SKM-1 treated with dmso at 0.1 percent for 144 hours (cell line): Measurements from ENCODE around the gene APOC1.
"Not testable (repeated sequence)": the region's sequence is repeated elsewhere in the genome, so short reads cannot be mapped to it uniquely, and the experiment has no call there.

Experiments used
- DNase-seq: peaks from one replicate; lab custom pipeline; 2025; ENCODE audit not compliant: unreplicated experiment; lab: John Stamatoyannopoulos, UW

The APOC1 gene

DNA sequence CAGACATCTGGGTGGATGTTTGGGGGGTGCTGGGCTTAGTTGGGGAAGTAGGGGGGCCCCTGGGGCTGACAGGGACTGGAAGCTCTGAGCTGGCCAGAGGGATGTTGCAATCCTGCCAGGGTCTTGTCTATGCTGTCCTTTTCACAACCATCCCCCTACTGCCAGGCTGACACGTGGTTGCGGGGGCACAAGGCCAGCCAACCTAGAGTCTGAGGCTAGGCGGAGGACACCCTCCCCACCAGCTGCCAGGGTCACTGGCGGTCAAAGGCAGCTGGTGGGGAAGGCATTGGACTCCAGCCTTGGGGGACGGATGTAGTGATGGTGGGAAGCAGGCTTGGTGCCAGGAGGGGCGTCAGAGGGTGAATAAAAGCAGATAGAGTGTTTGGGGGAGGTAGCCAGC, 1.6 kb upstream of the APOC1 start:
- no peak for DNase-seq

DNA sequence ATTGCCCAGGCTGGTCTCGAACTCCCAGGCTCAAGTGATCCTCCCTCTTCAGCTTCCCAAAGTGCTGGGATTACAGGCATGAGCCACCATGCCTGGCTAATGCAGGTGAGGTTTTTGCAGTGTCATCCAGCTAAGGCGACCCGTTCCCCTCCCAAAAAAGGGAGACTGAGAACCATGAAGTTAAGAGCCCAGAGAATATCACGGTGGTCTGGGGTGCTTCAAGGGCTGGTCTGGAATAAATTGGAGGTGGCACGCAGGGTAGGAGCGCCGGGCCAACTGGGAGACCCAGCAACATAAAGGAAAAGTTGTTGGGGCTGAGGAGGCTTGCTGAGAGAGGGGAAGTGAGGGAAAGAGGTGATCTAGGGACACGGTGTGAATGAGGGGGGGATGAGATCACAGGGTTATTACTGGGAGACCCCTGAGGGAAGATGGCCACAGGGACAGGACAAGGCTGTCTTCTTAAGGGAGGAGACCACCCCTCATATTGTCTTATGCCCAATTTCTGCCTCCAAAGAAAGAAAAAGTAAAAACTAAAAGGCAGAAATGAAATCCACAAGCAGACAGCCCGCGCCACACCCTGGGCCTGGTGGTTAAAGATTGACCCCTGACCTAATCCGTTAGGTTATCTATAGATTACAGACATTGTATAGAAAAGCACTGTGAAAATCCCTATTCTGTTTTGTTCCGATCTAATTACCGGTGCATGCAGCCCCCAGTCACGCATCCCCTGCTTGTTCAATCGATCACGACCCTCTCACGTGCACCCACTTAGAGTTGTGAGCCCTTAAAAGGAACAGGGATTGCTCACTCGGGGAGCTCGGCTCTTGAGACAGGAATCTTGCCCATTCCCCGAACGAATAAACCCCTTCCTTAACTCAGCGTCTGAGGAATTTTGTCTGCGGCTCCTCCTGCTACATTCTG, 636 bp upstream of the APOC1 start:
- not testable (repeated sequence) for DNase-seq

DNA sequence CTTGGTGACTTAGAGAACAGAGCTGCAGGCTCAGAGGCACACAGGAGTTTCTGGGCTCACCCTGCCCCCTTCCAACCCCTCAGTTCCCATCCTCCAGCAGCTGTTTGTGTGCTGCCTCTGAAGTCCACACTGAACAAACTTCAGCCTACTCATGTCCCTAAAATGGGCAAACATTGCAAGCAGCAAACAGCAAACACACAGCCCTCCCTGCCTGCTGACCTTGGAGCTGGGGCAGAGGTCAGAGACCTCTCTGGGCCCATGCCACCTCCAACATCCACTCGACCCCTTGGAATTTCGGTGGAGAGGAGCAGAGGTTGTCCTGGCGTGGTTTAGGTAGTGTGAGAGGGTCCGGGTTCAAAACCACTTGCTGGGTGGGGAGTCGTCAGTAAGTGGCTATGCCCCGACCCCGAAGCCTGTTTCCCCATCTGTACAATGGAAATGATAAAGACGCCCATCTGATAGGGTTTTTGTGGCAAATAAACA, 9.9 kb downstream of the APOC1 start:
- DNase-seq, result no peak

DNA sequence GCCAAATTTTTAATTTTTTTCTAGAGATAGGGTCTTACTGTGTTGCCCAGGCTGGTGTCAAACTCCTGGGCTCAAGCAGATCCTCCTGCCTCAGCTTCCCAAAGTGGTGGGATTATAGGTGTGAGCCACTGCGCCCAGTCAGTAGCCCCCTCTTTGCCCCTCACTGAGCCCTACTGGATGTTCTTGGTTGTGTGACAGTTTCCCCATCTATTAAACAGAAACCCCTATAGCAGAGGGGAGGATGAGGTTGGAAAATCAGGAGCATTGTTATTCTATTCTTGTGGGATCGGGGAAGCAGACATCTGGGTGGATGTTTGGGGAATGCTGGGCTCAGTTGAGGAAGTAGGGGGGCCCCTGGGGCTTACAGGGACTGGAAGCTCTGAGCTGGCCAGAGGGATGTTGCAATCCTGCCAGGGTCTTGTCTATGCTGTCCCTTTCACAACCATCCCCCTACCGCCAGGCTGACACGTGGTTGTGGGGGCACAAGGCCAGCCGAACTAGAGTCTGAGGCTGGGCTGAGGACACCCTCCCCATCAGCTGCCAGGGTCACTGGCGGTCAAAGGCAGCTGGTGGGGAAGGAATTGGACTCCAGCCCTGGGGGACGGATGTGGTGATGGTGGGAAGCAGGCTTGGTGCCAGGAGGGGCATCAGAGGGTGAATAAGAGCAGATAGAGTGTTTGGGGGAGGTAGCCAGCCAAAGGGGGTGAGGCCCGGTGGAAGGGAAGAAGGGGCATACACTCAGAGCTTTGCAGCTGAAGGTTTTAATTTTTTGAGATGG, 10.9 kb downstream of the APOC1 start:
- DNase-seq, result peak; percentile 54

DNA sequence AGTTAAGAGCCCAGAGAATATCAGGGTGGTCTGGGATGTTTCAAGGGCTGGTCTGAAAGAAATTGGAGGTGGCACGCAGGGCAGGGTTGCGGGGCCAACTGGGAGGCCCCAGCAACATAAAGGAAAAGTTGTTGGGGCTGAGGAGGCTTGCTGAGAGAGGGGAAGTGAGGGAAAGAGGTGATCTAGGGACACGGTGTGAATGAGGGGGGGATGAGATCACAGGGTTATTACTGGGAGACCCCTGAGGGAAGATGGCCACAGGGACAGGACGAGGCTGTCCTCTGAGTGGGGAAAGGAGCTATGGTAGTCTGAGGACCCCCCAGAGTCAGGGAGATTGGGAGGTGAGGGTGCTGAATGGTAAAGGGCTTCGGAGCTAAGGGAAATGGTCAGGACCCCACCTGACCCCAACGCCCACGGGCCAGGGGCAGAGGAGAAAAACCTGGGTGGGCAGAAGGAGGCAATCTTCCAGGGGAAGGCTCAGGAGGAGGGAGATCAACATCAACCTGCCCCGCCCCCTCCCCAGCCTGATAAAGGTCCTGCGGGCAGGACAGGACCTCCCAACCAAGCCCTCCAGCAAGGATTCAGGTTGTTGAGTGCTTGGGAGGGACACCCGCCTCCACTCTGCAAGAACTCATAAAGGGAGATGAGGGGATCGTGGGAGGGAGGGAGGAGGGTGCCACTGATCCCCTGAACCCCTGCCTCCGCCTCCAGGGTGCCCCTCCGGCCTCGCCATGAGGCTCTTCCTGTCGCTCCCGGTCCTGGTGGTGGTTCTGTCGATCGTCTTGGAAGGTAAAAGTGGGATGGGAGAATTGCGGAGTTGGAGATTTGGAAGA, 12.1 kb downstream of the APOC1 start:
- DNase-seq, result not testable (repeated sequence)

DNA sequence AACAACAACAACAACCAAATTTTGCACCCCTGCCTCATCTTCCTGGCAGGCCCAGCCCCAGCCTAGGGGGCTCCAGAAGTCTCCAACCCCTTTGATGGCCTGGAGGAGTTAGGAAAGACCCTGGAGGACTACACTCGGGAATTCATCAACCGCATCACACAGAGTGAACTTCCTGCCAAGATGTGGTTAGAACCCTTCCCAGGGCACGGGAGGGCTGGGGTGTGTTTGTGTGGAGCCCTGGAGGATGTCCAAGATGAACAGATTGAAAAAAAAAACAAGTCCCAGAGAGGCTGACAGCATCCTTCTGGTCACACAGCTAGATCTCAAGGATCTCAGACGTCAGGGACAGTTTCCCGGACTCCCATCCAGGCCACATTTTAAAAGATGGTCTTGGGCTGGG, 13.3 kb downstream of the APOC1 start:
- DNase-seq, result no peak

DNA sequence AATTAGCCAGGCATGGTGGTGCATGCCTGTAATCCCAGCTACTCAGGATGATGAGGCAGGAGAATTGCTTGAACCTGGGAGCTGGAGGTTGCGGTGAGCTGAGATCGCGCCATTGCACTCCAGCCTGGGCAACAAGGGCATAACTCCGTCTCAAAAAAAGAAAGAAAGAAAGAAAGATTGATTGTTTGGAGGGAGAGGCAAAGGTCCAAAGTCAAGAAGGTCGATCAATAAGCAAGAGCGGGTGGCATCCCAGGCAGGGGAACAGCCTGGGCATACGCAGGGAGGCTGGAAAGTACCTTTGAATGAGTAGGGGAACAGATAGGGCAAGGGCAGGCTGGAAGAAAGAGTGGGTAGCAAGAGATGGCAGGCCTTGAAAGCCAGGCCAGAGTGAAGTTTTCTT, 15.7 kb downstream of the APOC1 start:
- DNase-seq, result no peak

DNA sequence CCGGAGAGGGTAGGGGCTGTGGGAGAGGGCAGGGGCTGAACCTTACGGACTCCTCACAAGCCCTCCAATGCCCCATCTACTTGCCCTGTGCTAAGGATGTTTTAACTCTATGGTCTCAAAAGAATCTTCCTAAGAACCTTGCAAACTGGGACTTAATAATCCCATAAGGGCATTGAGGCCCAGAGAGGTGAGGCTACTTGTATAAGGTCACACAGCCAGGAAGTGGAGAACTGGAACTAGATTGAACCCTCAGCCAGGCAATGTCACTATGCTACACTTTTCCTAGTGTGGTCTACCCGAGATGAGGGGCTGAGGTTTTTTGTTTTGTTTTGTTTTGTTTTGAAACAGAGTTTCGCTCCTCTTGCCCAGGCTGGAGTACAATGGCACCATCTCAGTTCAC, 17.1 kb downstream of the APOC1 start:
- DNase-seq, result no peak

DNA sequence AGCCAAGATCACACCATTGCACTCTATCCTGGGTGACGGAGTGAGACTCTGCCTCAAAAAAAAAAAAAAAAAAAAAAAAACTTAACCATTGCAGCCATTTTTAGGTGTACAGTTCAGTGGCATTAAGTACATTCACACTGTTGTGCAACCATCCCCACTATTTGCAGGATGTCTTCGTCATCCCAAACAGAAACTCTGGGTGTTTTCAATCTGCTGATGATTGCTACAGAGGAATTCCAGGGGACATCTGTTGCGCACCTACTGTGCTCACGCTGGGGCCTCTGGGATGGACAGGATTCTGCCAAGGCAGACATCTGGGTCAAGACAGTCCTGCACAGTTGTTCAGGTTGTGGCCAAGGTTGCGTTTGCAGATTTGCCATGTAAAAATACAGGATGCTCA, 25.3 kb downstream of the APOC1 start:
- no peak for DNase-seq

DNA sequence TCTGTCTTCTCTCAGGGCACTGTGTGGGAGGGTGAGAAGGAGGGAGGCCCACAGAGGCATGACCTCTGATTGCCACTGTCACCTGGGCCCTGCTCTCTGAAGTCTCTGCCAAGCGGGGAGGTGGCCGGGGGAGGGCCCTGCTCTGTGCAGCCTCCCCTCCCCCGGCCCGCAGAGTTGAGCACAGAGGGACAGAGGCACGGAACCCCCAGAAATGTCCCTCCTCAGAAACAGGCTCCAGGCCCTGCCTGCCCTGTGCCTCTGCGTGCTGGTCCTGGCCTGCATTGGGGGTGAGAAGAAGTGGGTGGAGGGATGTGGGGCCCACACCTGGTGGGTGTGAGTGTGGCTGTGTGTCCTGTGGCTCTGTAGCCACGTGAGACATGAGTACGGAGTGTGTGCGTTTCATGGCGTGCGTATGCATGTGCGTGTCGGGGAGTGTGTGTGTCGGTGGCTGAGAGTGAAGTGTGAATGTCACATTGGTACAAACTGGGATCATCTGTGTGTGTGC, 27.7 kb downstream of the APOC1 start, which contains the start of gene APOC4:
Gene APOC4, plus strand, starts transcription at position 171 of the 505 bp plus-strand sequence. Its CDS starts 41 bp downstream, at position 212.
- DNase-seq, result no peak

DNA sequence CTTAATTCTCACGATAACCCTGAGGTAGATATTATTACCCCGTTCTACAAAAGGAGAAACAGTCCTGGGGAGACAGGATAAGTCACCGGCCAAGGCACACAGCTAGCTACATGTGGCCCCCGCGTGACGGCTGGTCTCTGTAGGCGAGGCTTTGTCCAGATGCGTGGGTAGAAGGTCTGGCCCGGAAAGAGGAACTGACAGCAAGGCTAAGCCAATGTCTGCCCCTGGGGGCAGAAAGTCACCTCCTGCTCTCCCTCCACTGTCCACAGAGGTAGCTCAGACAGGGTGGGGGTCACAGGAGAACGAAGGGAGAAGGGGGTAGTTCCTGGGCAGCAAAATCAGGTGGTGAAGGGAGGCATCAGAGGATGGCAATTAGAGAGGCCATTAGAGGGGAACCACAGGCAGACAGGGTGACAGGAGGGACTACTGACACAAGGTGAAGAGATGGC, 29.4 kb downstream of the APOC1 start:
- peak; percentile 34 for DNase-seq

DNA sequence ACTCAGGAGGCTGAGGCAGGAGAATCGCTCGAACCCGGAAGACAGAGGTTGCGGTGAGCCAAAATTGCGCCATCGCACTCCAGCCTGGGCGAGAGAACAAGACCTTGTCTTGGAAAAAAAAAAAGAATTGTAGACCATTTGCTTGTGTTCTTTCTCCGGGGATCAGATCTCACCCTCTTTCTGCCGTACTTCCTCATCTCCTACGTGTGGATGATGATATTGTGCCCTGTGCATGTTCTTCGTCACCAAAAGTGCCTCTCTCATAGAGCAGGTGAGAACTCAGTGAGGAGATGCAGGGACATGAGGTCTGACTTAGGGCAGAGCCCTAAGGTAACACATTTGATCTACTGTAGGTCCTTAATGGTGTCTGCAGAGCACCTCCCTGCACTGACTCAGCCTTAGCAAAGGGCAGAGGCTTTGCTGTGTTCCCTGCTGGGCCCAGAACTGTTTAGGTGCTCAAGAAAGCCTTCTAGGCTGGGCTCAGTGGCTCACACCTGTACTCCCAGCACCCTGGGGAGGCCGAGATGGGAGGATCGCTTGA, 32.7 kb downstream of the APOC1 start:
- no peak for DNase-seq

DNA sequence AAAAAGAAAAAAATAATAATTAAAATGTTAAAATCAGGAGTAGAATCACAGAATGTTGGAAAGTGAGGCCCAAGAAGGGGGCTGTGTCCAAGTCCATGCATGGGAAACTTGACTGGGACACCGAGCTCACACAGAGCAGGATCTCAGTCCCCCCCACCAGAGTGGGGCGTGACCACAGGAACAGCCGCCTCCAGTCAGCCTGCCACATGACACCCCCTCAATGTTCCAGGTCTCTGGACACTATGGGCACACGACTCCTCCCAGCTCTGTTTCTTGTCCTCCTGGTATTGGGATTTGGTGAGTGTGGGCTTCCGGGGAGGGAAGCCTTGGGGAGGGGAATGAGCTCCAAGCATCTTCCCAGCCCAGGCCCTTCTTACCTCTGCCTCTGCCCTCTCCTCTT, 33.8 kb downstream of the APOC1 start:
- no peak for DNase-seq

DNA sequence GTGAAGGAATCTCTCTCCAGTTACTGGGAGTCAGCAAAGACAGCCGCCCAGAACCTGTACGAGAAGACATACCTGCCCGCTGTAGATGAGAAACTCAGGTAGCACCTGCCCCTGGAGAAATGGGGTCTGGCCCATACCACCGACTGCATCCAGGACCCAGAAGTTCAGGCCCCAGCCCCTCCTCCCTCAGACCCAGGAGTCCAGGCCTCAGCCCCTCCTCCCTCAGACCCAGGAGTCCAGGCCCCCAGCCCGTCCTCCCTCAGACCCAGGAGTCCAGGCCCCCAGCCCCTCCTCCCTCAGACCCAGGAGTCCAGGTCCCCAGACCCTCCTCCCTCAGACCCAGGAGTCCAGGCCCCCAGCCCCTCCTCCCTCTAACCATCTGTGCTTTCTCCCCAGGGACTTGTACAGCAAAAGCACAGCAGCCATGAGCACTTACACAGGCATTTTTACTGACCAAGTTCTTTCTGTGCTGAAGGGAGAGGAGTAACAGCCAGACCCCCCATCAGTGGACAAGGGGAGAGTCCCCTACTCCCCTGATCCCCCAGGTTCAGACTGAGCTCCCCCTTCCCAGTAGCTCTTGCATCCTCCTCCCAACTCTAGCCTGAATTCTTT, 34.5 kb downstream of the APOC1 start:
- no peak for DNase-seq

DNA sequence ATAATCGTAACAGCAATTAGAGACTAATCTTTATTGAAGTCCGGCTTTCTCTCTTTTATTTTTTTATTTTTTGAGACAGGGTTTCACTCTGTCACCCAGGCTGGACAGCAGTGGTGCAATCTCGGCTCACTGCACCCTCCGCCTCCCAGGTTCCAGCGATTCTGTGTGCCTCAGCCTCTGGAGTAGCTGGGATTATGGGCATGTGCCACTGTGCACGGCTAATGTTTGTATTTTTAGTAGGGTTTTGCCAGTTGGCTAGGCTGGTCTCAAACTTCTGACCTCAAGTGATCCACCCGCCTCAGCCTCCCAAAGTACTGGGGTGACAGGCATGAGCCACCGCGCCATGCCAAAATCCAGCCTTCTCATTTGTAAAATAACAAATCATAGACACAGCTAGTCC, 35.1 kb downstream of the APOC1 start:
- DNase-seq, result no peak

DNA sequence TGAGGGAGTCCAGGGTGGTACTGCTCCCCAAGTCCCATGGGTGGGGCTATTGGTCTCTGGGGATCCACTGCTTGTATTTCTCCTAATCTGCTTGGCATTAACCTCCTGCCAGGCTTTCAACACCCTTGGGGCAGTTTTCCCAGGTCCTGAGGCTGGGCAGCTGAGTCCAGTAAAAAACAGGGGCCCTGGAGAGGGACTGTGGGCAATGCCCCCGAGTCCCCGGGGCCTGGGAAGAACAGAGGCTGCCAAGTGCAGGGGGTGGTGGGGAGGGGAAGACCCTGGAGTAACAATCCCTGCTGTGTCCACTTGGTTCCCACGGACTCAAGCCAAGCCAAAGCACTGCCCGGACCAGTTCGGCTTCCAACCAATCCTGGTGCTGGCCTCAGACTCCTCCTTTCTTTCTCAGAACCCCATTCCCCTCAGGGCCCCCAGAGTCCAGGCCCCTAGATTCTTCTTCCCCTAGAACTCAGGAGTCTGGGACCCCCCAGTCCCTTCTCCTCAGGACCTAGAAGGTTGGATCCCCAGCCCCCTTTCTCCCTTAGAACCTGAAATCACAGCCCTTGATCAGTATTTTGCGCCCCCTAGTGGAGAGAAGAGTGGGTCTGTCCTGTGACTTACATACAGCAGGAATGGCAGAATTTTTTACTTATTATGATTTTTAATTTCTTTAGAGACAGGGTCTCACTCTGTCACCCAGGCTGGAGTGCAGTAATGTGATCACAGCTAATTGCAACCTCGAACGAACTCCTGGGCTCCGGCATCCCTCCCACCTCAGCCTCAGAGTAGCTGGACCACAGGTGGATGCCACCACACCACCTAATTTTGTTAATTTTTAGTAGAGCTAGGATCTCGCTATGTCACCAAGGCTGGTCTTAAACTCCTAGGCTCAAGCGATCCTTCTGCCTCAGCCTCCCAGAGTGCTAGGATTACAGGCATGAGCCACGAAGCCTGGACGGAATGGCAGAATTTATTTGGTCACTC, 37.1 kb downstream of the APOC1 start:
- peak; percentile 33 for DNase-seq

DNA sequence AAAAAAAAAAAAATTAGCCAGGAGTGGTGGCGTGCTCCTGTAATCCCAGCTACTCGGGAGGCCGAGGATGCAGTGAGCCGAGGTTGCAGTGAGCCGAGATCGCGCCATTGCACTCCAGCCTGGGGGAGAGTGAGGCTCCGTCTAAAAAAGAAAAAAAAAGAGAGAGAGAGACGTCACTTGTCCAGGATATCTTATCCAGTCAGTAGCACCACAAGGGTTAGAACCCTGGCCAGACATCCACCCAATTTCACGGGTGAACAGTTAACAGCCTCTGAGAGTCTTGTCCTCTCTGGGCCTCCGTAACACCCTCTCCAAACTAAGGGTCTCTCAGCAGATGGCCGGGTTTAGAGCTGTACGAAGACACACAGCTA, 39.9 kb downstream of the APOC1 start:
- no peak for DNase-seq

DNA sequence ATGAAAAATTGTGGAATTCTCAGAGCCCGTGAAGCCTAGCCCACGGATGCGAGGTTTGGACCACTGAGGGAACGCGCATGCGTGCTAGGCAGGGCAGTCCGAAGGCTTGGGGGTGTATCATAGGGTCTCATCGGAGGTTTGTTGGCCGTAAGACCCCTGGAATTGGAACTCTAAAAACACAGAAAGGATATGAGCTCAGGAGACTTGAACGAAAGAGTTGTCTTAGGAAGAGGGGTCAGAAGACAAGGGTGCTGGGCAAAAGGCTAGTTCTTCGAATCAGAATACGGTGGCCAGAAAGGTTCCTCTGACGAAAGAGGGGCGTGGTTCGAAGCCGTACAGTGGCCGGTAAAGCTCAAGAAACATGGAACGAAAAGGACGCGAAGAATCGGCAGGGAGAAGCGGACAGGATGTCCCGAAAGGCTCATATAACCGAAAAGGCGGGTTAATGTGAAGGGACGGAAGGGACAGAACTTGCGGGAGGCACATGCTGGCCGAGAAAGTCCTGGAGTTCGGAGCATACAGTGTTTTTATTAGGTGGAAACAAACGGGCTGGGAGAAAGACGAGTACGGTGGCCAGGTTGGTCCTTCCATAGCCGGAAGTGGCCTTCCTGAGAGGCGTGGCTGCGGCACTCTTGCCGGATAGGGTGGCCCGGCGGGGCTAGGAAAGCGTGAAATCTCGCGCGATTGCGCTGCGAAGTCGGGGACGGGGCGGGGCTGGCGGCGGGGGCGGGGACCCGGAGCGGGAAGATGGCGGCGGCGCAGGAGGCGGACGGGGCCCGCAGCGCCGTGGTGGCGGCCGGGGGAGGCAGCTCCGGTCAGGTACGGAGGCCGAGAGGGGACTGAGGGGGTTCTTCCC, 40.5 kb downstream of the APOC1 start, which contains the start of gene CLPTM1:
Gene CLPTM1, plus strand, starts transcription at position 732 of the 856 bp plus-strand sequence. Its CDS starts 16 bp downstream, at position 748.
- peak; percentile 81 for DNase-seq
